Measurements from ENCODE around the gene DOK3.

GRCh38 chr5:177490992-177491391, 18.6 kb downstream of the DOK3 start:
- TF ChIP-seq CTCF (IDR thresholded peaks at IDR 0.05; ENCODE audit: low read length) (no peak), EZH2 (IDR thresholded peaks at IDR 0.05; ENCODE audit: borderline replicate concordance, low read length) (no peak)

Data from OCI-LY1 (cell line).